Prostate gland (tissue), 2 donors: ENCODE measurements around the gene RNF10. TPM values are rescaled to one million over a fixed set of nuclear protein-coding genes. Genes with fewer than 3 reads are reported as not detected.
A peak's percentile ranks its signal among the peaks of the same experiment; 100 is the strongest.

Source experiments
- DNase-seq: peaks from one replicate; pipeline ENCODE4 v3.0.0-alpha.2; 2019; ENCODE audit warnings: low spot score
- H3K27ac ChIP-seq, 2 donors: fragments of 200-600 bp; sonication (generic); 2 replicates each; pipeline ENCODE4 v1.5.1; 2017 to 2019
- H3K27me3 ChIP-seq: fragments of 200-600 bp; sonication (generic); replicated peaks from 2 replicates; pipeline ENCODE4 v1.5.1; 2019; ENCODE audit not compliant: insufficient read depth
- H3K36me3 ChIP-seq, 2 donors: fragments of 200-600 bp; sonication (generic); 1 replicate in 1 of 2; 2 replicates in 1 of 2; pipeline versions ENCODE4 v1.5.1 to v1.8.1; 2017 to 2019
- H3K4me1 ChIP-seq: fragments of 200-600 bp; sonication (generic); replicated peaks from 2 replicates; pipeline ENCODE4 v1.5.1; 2019
- H3K4me3 ChIP-seq, 2 donors: fragments of 200-600 bp; sonication (generic); 2 replicates each; pipeline ENCODE4 v1.5.1; 2017 to 2019
- H3K9me3 ChIP-seq: fragments of 200-600 bp; sonication (generic); 2 replicates; pipeline ENCODE4 v1.5.1; 2017
- CTCF ChIP-seq, 4 experiments: fragments of 200-600 bp in 2 of 4; fragments of 450-650 bp in 2 of 4; sonication (generic) in 2 of 4; IDR thresholded peaks; 1 replicate in 3 of 4; 2 replicates in 1 of 4; pipeline ENCODE4 v1.5.1; 2016 to 2019; ENCODE audit warnings: antibody characterized with exemption in 4 of 4, mild to moderate bottlenecking in 2 of 4, moderate library complexity in 2 of 4
- POLR2A ChIP-seq: fragments of 450-650 bp; IDR thresholded peaks from one replicate; pipeline ENCODE4 v1.6.1; 2016; ENCODE audit warnings: antibody characterized with exemption, mild to moderate bottlenecking
- POLR2AphosphoS5 ChIP-seq: sonication (generic); formaldehyde crosslinking; IDR thresholded peaks from one replicate; pipeline ENCODE4 v1.6.1; 2017; ENCODE audit warnings: antibody characterized with exemption
- WGBS: methylation state at CpG from one replicate; pipeline ENCODE4 v1.1.5; 2018; 5-methylcytosine and 5-hydroxymethylcytosine counted together
- intact Hi-C: fragments of 100-400 bp; cut with DNase I; formaldehyde crosslinking; loops from one replicate; pipeline ENCODE4 v1.14.2; 2022
- total RNA-seq, 2 donors: library from RNA; depleted of rRNA; stranded (reverse); fragments of >200 nt; gene quantifications; one replicate each; pipeline ENCODE4 v1.1.0, GENCODE V29; 2016

Gene RNF10
- total RNA-seq, 2 donors from 2014 or later: 95.3 to 251 TPM

DNA sequence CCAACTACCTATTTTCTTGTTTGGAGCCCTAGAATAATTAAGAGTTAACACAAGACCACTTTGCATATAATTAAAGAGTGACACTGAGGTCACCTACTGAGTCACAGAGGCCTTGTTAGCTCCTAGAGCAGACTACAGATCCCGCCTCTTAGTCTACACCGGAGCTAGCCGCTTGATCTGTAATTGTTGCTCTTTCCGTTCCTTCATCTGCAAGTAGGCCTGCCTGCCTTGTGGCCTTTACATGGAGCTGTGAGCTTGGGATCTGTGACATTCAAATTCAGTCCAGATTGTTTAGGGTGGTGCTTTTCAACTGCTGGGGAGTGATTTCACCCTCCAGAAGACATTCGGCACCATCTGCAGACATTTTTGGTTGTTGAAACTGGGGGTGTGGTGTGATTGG lies 43.8 kb upstream of the RNF10 start:
- Histone ChIP-seq H3K4me3 (no peak overlapping the region), H3K9me3 (no peaks in the 10 kb centered on the region), H3K4me1 (no peaks in the 10 kb centered on the region), H3K27ac (no peak overlapping the region), H3K36me3 (no peaks in the 10 kb centered on the region), H3K27me3 (no peaks in the 10 kb centered on the region)
- TF ChIP-seq CTCF (IDR thresholded peaks at IDR 0.05) (no peak), POLR2AphosphoS5 (no peak), POLR2A (no peak)
- no peak for DNase-seq
- intact Hi-C loops: loop anchor here (10.0 kb wide), 1 partner anchor 74 kb away; no protein-coding TSS in a partner anchor
- WGBS: 99% methylated on average over 5 of the region's 5 CpGs

DNA sequence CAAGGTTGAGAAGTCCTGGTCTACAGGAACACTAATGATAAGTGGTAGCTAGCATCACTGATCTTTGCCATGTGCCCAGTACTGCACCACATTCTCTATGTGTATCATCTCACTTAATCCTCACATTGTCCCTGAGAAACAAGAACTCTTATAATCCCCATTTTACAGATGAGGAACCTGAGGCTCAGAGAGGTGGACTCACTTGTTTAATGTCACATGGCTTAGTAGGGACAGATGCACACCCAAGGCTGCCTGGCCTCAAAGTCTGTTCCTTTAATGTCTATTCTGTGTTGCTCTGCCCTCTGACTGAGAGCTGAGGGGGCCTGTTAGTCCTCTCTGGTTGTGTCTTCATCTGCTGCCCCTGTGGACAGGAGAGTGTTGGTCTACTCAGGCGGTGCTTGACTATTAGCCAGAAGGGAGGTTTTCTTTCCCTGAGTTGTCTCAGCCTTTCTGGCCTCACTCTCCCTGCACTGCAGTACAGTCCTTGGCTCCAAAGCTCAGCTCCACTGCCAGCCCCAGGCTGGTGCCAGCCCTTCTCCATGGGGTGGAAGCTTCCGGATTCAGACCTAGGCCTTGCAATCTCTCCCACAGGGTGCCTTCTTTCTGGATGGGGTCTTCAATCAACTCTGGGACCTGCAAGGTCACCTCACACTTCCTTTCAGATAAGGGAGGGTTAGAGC lies 43.2 kb upstream of the RNF10 start:
- Histone ChIP-seq H3K4me1 (no peaks in the 10 kb centered on the region), H3K36me3 (no peaks in the 10 kb centered on the region), H3K9me3 (no peaks in the 10 kb centered on the region), H3K4me3 (no peak overlapping the region), H3K27me3 (no peaks in the 10 kb centered on the region), H3K27ac (no peak overlapping the region)
- no peak for DNase-seq
- WGBS: 86% methylated on average over 2 of the region's 2 CpGs
- intact Hi-C loops: loop anchor here (10.0 kb wide), 1 partner anchor 74 kb away; no protein-coding TSS in a partner anchor
- TF ChIP-seq CTCF (IDR thresholded peaks at IDR 0.05) (no peak), POLR2AphosphoS5 (no peak), POLR2A (no peak)

- intact Hi-C loops: loop anchor here (10.0 kb wide), 1 partner anchor 70 kb away; no protein-coding TSS in a partner anchor
Measured at GRCh38 chr12:120495186-120495730, 38.9 kb upstream of the RNF10 start.

GRCh38 chr12:120495731-120496412 lies 38.3 kb upstream of the RNF10 start, which contains the start of gene DYNLL1:
TSS of gene DYNLL1 (plus strand) at chr12:120496113. CDS start at chr12:120496422, 309 bp downstream.
- WGBS: 0% methylated on average over 49 of the region's 53 CpGs
- peak within 1 kb of the TSS; percentile 75 to 84 for H3K4me3 ChIP-seq
- no peaks in the 10 kb centered on the region for H3K36me3 ChIP-seq
- intact Hi-C loops: loop anchor here (10.0 kb wide), 1 partner anchor 69 kb away; no protein-coding TSS in a partner anchor
- peak in 3 of 4 experiments; percentile 5 to 55 (median 30) for TF ChIP-seq CTCF (IDR thresholded peaks at IDR 0.05)
- TF ChIP-seq POLR2AphosphoS5: peak; percentile 91
- peak; percentile 83 for TF ChIP-seq POLR2A
- H3K9me3 ChIP-seq: no peaks in the 10 kb centered on the region
- H3K27me3 ChIP-seq: no peaks in the 10 kb centered on the region
- peak; percentile 96 for DNase-seq
- no peaks in the 10 kb centered on the region for H3K4me1 ChIP-seq
- peak within 1 kb of the TSS; percentile 91 to 92 for H3K27ac ChIP-seq

More at GRCh38 chr12:120495186-120495730, 38.9 kb upstream of the RNF10 start:
- no peak for TF ChIP-seq POLR2AphosphoS5
- TF ChIP-seq POLR2A: no peak
- TF ChIP-seq CTCF (IDR thresholded peaks at IDR 0.05): no peak
- Histone ChIP-seq H3K4me1 (no peaks in the 10 kb centered on the region), H3K9me3 (no peaks in the 10 kb centered on the region), H3K4me3 (peak overlapping the region; percentile 75 to 84), H3K36me3 (no peaks in the 10 kb centered on the region), H3K27me3 (no peaks in the 10 kb centered on the region), H3K27ac (peak overlapping the region; percentile 37 to 91)
- WGBS: 16% methylated on average over 17 of the region's 17 CpGs
- no peak for DNase-seq
